GM18519 (cell line): ENCODE results near the gene THG1L.
"Not testable (repeated sequence)": the region's sequence is repeated elsewhere in the genome, so short reads cannot be mapped to it uniquely, and the experiment has no call there.

ENCODE experiments used
- ATAC-seq: cut with Tn5 transposase; IDR thresholded peaks from one replicate; pipeline ENCODE4 v1.9.1; 2021; ENCODE audit warnings: mild to moderate bottlenecking, moderate library complexity; ENCODE audit not compliant: unreplicated experiment, low FRiP score

THG1L gene

GRCh38 chr5:157722895-157723294, 8.3 kb upstream of the THG1L start:
- not testable (repeated sequence) for ATAC-seq

GRCh38 chr5:157726607-157727006, 4.6 kb upstream of the THG1L start:
- ATAC-seq, result not testable (repeated sequence)

- not testable (repeated sequence) for ATAC-seq
Measured at GRCh38 chr5:157727858-157728257, 3.4 kb upstream of the THG1L start.

GRCh38 chr5:157729858-157730257, 1.4 kb upstream of the THG1L start:
- peak; percentile 81 for ATAC-seq

- ATAC-seq, result no peak
Measured at GRCh38 chr5:157730900-157731271, 334 bp upstream of the THG1L start.

- ATAC-seq, result no peak
Measured at GRCh38 chr5:157732130-157732514, 902 bp downstream of the THG1L start.

GRCh38 chr5:157732596-157733262, 1.5 kb downstream of the THG1L start:
- ATAC-seq, result no peak

GRCh38 chr5:157734436-157734835, 3.2 kb downstream of the THG1L start:
- no peak for ATAC-seq

- ATAC-seq, result no peak
Measured at GRCh38 chr5:157735991-157736390, 4.8 kb downstream of the THG1L start.

GRCh38 chr5:157739388-157740228, 8.4 kb downstream of the THG1L start:
- ATAC-seq, result no peak

GRCh38 chr5:157740229-157740610, 9.0 kb downstream of the THG1L start:
- ATAC-seq, result no peak

- no peak for ATAC-seq
Measured at GRCh38 chr5:157741131-157741530, 9.9 kb downstream of the THG1L start.

GRCh38 chr5:157743163-157744050, 12.2 kb downstream of the THG1L start, which contains the start of gene LSM11:
TSS of gene LSM11 (plus strand) at chr5:157743712. CDS start at chr5:157743751, 39 bp downstream.
- peak; percentile 73 for ATAC-seq

GRCh38 chr5:157744051-157745011, 13.1 kb downstream of the THG1L start:
- no peak for ATAC-seq

GRCh38 chr5:157745041-157745456, 13.8 kb downstream of the THG1L start:
- no peak for ATAC-seq

- ATAC-seq, result no peak
Measured at GRCh38 chr5:157747173-157747740, 16.0 kb downstream of the THG1L start.

- no peak for ATAC-seq
Measured at GRCh38 chr5:157747766-157748700, 16.8 kb downstream of the THG1L start.

- ATAC-seq, result no peak
Measured at GRCh38 chr5:157748760-157749461, 17.7 kb downstream of the THG1L start.
